ENCODE measurements around the gene GRIK4.

GRIK4 gene

GRCh38 chr11:120651836-120652235, 140.3 kb downstream of the GRIK4 start:
- Histone ChIP-seq H3K4me1 (ENCODE audit: insufficient read depth, low read length, poor library complexity, severe bottlenecking) (no peaks in the 10 kb centered on the region), H3K4me3 (ENCODE audit: low read length, poor library complexity, severe bottlenecking) (no peak overlapping the region), H3F3A (ENCODE audit: low read depth) (no peaks in the 10 kb centered on the region), H3K9ac (ENCODE audit: low read depth, low read length, poor library complexity, severe bottlenecking) (no peak overlapping the region), H3K9me3 (ENCODE audit: insufficient read depth, low read depth, low read length) (no peaks in the 10 kb centered on the region), H3K9me2 (replicated peaks; ENCODE audit: low read depth, low read length) (no peaks in the 10 kb centered on the region), H2AFZ (ENCODE audit: low read length) (no peak overlapping the region), H3K4me2 (ENCODE audit: low read depth, low read length, poor library complexity, severe bottlenecking) (no peak overlapping the region), H3K36me3 (ENCODE audit: insufficient read depth, low read length) (no peaks in the 10 kb centered on the region), H3K27me3 (ENCODE audit: insufficient read depth, low read length, poor library complexity, severe bottlenecking) (no peaks in the 10 kb centered on the region), H3K79me2 (ENCODE audit: insufficient read depth, low read length) (no peaks in the 10 kb centered on the region), H4K20me1 (ENCODE audit: insufficient read depth, low read length, poor library complexity, severe bottlenecking) (no peaks in the 10 kb centered on the region)
- no peak for TF ChIP-seq CTCF (conservative IDR thresholded peaks at IDR 0.05; ENCODE audit: low read length)
- no peak for TF ChIP-seq EZH2phosphoT487 (IDR thresholded peaks at IDR 0.05; ENCODE audit: borderline replicate concordance)

- Histone ChIP-seq H4K20me1 (ENCODE audit: insufficient read depth, low read length, poor library complexity, severe bottlenecking) (no peaks in the 10 kb centered on the region), H3K9me3 (ENCODE audit: insufficient read depth, low read depth, low read length) (no peaks in the 10 kb centered on the region), H3K4me3 (ENCODE audit: low read length, poor library complexity, severe bottlenecking) (no peak overlapping the region), H3K4me1 (ENCODE audit: insufficient read depth, low read length, poor library complexity, severe bottlenecking) (no peaks in the 10 kb centered on the region), H3K9me2 (replicated peaks; ENCODE audit: low read depth, low read length) (no peaks in the 10 kb centered on the region), H3K4me2 (ENCODE audit: low read depth, low read length, poor library complexity, severe bottlenecking) (no peak overlapping the region), H3F3A (ENCODE audit: low read depth) (no peaks in the 10 kb centered on the region), H3K27me3 (ENCODE audit: insufficient read depth, low read length, poor library complexity, severe bottlenecking) (no peaks in the 10 kb centered on the region), H3K36me3 (ENCODE audit: insufficient read depth, low read length) (no peaks in the 10 kb centered on the region), H2AFZ (ENCODE audit: low read length) (no peak overlapping the region), H3K9ac (ENCODE audit: low read depth, low read length, poor library complexity, severe bottlenecking) (no peak overlapping the region), H3K79me2 (ENCODE audit: insufficient read depth, low read length) (no peaks in the 10 kb centered on the region)
- TF ChIP-seq EZH2phosphoT487 (IDR thresholded peaks at IDR 0.05; ENCODE audit: borderline replicate concordance) (no peak), CTCF (conservative IDR thresholded peaks at IDR 0.05; ENCODE audit: low read length) (no peak)
Measured at GRCh38 chr11:120652705-120653335, 141.3 kb downstream of the GRIK4 start.

GRCh38 chr11:120655589-120655988, 144.0 kb downstream of the GRIK4 start:
- Histone ChIP-seq H3K36me3 (ENCODE audit: insufficient read depth, low read length) (no peaks in the 10 kb centered on the region), H3K27me3 (ENCODE audit: insufficient read depth, low read length, poor library complexity, severe bottlenecking) (no peaks in the 10 kb centered on the region), H3K4me2 (ENCODE audit: low read depth, low read length, poor library complexity, severe bottlenecking) (no peak overlapping the region), H4K20me1 (ENCODE audit: insufficient read depth, low read length, poor library complexity, severe bottlenecking) (no peaks in the 10 kb centered on the region), H3K4me1 (ENCODE audit: insufficient read depth, low read length, poor library complexity, severe bottlenecking) (no peaks in the 10 kb centered on the region), H3F3A (ENCODE audit: low read depth) (no peaks in the 10 kb centered on the region), H3K9ac (ENCODE audit: low read depth, low read length, poor library complexity, severe bottlenecking) (no peak overlapping the region), H3K79me2 (ENCODE audit: insufficient read depth, low read length) (no peaks in the 10 kb centered on the region), H3K9me2 (replicated peaks; ENCODE audit: low read depth, low read length) (no peaks in the 10 kb centered on the region), H2AFZ (ENCODE audit: low read length) (no peak overlapping the region), H3K4me3 (ENCODE audit: low read length, poor library complexity, severe bottlenecking) (no peak overlapping the region), H3K9me3 (ENCODE audit: insufficient read depth, low read depth, low read length) (no peaks in the 10 kb centered on the region)
- TF ChIP-seq CTCF (conservative IDR thresholded peaks at IDR 0.05; ENCODE audit: low read length): no peak
- no peak for TF ChIP-seq EZH2phosphoT487 (IDR thresholded peaks at IDR 0.05; ENCODE audit: borderline replicate concordance)
